Measurements from ENCODE around the gene ZNF865.

Gene ZNF865

DNA sequence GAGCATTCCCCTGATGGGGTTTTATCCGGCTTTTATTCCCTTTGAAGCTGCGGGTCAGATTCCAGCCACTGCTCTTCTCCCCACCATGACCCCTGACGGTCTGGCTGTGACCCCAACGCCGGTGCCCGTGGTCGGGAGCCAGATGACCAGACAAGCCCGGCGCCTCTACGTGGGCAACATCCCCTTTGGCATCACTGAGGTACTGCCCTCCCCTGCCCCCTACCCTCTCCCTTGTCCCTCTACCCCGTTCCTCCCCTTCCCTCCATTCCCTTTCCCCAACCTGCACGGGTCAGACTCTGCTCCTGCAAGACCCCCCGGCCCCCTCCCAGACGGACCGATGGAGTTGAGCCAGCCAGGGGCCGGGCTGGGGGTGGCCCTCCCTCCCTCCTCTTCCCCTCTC lies 55.5 kb downstream of the ZNF865 start:
- DNase-seq = no peak

DNA sequence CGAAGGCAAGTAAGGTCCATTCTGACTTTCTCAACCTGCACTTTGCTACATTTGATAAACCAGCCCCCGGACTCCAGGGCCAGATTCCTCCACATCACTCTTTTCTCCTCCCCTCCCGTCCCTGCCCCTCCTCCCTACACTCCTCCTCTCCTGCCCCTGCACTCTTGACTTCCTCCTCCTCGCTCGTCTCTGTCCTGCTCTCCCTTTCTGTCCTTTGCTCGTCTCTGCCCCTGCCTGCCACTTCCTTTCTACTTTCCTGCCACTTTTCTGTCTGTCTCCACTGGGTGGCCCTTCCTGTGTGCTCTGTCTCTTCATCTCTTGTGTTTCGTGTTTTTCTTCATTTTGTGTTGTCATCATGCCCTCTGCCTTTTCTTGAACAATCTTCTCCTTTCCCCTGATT lies 56.4 kb downstream of the ZNF865 start:
- DNase-seq = no peak

DNA sequence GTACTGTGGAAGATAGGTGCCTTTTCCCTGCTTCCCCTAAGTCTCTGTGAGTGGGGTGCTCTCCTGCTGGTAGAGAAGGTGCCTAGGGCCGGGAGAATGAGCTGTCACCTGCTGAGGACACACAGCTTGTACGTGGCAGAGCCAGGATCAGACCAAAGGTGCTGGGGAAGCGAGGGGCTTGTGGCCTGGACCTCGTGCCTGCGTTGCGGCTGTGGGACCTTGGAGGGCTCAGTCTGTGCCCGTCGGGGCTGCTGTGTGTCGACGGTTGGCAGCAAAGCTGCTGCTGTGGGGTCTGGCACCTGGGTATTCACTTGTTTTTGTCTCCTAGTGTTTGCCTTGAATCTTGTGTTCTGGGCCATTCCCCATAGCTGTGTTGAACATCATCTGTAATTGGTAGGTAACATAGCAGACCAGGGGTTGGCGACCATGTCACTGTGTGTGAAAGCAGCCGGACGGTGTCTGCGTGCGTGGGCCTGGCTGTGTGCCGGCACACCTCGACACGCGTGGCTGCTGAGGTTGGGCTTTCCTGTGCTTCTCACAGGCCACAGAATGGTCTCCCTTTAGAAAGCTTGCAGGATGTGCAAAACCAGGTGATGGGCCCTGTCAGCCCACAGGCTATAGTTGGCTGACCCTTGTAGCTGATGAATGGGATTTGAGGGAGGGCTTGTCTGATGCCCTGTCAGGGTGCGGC lies 58.5 kb downstream of the ZNF865 start:
- DNase-seq = no peak

GRCh38 chr19:55666343-55667005 lies 61.0 kb downstream of the ZNF865 start:
- DNase-seq = no peak
